GM21423 (cell line): ENCODE data around the gene EMP3.
"Not testable (repeated sequence)": the region's sequence is repeated elsewhere in the genome, so short reads cannot be mapped to it uniquely, and the experiment has no call there.

Experiments
- ATAC-seq: cut with Tn5 transposase; IDR thresholded peaks from one replicate; pipeline ENCODE4 v1.9.1; 2021; ENCODE audit warnings: mild to moderate bottlenecking, moderate library complexity; ENCODE audit not compliant: unreplicated experiment

EMP3 gene

GRCh38 chr19:48371367-48371766, 46.0 kb downstream of the EMP3 start:
- no peak for ATAC-seq

- not testable (repeated sequence) for ATAC-seq
Observed at GRCh38 chr19:48371771-48372170, 46.4 kb downstream of the EMP3 start.

- no peak for ATAC-seq
Observed at GRCh38 chr19:48372904-48373303, 47.6 kb downstream of the EMP3 start.

- no peak for ATAC-seq
Observed at GRCh38 chr19:48373567-48373966, 48.2 kb downstream of the EMP3 start.

- ATAC-seq = no peak
Observed at GRCh38 chr19:48378194-48378570, 52.8 kb downstream of the EMP3 start.

- ATAC-seq = no peak
Observed at GRCh38 chr19:48379058-48379457, 53.7 kb downstream of the EMP3 start.
